GM12878 (cell line): Measurements from ENCODE around the gene XG.

Experiments used
- CREB1 ChIP-seq: IDR thresholded peaks from 2 replicates; pipeline ENCODE4 v1.6.1; 2012; ENCODE audit warnings: low read depth, mild to moderate bottlenecking, inconsistent platforms
- JUNB ChIP-seq: IDR thresholded peaks from 2 replicates; pipeline ENCODE4 v1.6.1; 2016; ENCODE audit warnings: antibody characterized with exemption, mild to moderate bottlenecking
- TF ChIP-seq, protein P1 (sequence below), 3 experiments: IDR thresholded peaks in 2 of 3; conservative IDR thresholded peaks in 1 of 3; 2 replicates each; pipeline ENCODE4 v1.5.1; 2011; ENCODE audit warnings: low read depth in 3 of 3, low read length in 3 of 3, mild to moderate bottlenecking in 3 of 3, control low read depth in 2 of 3, moderate library complexity in 2 of 3, inconsistent platforms in 1 of 3, mixed read lengths in 1 of 3; ENCODE audit not compliant: control insufficient read depth in 2 of 3, insufficient read depth in 1 of 3; ENCODE audit errors: extremely low read depth in 1 of 3

DNA sequence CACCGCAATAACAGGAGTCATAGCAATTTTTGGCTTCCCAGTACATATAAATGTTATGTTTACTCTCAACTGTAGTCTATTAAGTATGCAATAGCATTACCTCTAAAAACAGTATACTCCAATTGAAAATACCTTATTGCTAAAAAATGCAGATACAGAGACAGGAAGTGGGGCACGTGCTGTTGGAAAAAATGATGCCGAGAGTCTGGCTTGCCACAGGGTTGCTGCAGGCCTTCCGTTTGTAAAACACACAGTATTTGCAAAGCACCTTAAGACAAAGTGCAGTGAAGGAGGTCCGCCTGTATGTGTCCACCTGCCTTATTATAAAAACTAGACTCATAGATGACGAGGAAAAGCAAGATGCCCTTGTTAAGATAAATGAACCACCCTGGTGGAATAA lies 37.3 kb upstream of the XG start:
- TF ChIP-seq, protein P1, sequence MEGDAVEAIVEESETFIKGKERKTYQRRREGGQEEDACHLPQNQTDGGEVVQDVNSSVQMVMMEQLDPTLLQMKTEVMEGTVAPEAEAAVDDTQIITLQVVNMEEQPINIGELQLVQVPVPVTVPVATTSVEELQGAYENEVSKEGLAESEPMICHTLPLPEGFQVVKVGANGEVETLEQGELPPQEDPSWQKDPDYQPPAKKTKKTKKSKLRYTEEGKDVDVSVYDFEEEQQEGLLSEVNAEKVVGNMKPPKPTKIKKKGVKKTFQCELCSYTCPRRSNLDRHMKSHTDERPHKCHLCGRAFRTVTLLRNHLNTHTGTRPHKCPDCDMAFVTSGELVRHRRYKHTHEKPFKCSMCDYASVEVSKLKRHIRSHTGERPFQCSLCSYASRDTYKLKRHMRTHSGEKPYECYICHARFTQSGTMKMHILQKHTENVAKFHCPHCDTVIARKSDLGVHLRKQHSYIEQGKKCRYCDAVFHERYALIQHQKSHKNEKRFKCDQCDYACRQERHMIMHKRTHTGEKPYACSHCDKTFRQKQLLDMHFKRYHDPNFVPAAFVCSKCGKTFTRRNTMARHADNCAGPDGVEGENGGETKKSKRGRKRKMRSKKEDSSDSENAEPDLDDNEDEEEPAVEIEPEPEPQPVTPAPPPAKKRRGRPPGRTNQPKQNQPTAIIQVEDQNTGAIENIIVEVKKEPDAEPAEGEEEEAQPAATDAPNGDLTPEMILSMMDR (IDR thresholded peaks at IDR 0.05 in 2 of 3, conservative IDR thresholded peaks at IDR 0.05 in 1 of 3; ENCODE audit: control insufficient read depth in 2 of 3, extremely low read depth in 1 of 3, insufficient read depth in 1 of 3, low read depth in 3 of 3, low read length in 3 of 3): no peak
- TF ChIP-seq JUNB: no peak
- no peak for TF ChIP-seq CREB1
